ENCODE measurements around the gene MADCAM1.

MADCAM1 gene

DNA sequence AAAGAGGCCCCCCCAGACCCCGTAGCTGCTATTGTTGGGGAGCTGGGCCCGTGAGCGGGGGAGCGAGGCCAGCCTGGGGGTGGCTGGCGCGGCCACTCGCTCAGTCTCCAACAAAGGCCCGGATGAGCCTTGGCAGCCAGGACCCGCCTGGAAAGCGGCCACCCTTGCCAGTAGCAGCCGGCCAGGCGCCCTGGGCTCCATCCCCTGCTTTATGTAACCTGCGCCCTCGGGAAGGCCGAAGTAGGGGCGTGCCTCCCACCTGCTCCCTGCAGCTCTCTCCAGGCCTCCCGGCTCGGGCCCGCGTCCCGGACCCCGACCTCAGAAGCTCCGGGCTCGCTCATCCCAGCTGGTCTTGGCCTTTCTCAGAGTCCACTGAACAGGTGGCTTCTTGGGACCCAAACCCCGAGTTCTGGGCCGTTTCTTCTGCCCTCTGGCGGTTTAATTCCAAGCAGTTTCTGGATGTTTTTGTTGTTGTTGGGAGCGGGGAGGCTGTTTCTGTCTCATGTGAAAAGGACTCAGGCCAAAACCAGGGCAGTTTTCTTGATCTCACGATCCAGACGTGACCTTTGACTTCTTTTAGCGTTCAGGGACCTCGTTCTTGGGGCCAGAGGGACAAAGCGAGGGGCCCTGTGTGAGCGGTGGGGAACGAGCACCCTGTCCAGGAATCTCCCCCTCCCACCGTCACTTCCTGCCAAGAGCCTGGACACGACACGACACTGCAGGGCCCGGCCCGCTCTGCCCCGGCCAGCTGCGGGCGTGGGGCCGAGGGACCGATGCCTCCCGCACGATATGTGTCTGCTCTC lies 36.5 kb downstream of the MADCAM1 start:
- DNase-seq = peak; percentile 51

- DNase-seq = no peak
These were observed 37.2 kb downstream of the MADCAM1 start for GRCh38 chr19:533364-534058.

GRCh38 chr19:534088-534487 lies 37.8 kb downstream of the MADCAM1 start:
- no peak for DNase-seq

DNA sequence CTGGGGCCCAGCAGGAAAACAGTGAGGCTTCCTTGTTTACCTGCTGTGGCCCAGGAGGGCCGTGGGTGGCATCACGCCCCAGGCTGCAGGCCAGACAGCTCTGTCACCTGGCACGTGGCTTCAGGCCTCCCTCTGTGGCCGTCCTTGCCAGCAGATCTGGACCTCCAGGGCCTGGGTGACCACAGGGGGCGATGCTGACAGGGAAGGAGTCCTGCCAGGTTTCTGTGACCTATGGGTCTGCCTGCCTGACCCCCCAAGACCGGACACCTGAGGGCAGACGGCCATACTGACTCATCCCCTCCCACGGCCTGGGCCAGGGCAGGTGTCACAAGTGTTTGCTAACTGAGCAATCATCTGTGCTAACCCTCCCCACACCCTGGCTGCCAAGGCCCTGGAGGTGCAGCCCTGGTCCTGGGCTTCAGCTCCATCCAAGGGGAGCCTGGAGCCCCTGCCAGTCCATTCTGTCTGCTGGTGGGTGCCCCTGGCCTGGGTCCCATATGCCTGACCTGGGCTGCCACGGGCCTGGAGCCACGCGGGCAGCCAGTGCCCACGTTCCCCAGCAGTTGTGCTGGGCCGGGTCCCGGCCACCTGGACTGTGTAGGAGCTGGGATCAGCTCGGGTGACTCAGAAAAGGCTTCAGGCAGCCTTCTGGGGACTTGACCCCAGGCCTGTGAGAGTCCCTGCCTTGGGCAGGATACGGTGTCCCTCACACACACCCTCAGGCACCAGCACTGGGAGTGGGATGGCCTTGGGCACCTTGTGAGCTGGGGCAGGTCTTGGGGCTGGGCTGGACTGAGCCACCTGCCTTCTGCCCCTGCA lies 38.9 kb downstream of the MADCAM1 start:
- DNase-seq = no peak

DNA sequence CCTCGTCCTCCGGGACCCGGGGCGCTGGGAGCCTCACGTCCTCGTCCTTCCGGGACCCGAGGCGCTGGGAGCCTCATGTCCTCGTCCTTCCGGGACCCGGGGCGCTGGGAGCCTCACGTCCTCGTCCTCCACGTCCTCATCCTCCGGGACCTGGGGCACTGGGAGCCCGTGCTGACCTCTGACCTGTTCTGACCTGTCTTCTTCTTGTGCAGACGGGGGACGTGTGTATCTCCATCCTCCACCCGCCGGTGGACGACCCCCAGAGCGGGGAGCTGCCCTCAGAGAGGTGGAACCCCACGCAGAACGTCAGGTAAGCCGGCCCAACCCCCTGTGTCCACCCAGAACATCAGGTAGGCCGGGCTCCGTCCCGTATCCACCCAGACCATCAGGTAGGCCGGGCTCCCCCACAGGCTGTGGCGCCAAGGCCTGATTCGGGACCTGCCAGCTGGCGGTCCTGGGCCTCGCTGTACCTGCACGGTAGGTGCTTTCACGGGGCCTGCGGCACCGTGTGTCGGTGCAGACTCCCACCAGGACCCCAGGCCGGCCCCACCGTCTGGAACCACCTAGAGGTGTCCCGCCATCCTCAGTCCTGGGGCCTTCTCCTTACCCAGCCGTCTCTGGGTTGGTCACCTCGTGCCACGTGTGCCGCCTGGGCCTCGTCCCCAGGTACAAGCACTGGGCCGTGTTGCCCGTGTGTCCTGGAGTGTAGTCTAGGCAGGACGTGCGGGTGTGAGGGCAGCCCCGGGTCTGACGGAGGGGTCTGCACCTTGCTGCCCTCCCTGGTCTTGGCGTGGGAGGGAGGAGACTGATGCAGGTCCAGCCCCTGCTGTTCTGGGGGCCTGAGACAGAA lies 40.0 kb downstream of the MADCAM1 start:
- no peak for DNase-seq

DNA sequence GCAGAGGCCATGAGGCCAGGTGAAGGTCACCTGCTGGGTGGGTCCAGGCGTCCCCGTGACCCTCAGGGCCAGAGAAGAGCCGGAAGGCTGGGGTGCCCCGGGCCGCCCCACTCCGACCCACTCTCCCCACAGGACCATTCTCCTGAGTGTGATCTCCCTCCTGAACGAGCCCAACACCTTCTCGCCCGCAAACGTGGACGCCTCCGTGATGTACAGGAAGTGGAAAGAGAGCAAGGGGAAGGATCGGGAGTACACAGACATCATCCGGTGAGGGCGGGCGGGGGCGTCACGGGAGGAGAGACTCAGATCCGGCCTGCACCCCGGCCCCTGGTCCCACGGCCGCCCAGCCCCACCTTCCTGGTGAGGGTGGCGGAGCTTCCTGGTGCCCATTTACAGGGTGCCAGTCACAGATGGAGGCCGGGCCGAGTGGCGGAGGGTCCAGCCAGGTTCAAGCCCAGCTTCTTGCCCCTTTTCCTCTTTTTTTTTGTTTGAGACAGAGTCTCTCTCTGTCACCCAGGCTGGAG lies 40.7 kb downstream of the MADCAM1 start:
- DNase-seq = no peak

- no peak for DNase-seq
These were observed 42.5 kb downstream of the MADCAM1 start for GRCh38 chr19:538641-539428.

GRCh38 chr19:539429-540030 lies 43.2 kb downstream of the MADCAM1 start:
- DNase-seq = no peak

DNA sequence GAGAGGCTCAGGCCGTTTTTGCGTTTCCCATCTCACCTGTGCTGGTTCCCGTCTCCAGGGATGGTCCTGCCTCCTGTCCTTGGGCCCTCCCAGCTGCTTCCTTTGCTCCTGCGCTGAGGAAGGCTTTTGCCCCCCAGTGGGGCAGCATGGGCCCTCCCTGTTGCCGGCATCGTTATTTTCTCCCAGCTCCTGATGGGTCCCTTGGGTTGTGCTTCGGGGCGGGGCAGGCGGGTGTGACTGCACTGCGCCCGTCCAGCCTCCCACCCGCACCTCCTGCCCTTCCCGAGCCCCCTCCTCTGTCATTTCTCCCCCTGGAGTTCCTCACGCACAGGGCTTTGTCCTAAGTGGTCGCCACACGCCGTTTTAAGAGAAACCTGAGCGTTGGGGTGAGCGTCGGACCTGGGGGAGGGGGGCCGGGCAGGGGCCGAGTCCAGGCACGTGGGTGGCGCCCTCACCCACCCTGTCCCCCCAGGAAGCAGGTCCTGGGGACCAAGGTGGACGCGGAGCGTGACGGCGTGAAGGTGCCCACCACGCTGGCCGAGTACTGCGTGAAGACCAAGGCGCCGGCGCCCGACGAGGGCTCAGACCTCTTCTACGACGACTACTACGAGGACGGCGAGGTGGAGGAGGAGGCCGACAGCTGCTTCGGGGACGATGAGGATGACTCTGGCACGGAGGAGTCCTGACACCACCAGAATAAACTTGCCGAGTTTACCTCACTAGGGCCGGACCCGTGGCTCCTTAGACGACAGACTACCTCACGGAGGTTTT lies 44.8 kb downstream of the MADCAM1 start:
- no peak for DNase-seq

DNA sequence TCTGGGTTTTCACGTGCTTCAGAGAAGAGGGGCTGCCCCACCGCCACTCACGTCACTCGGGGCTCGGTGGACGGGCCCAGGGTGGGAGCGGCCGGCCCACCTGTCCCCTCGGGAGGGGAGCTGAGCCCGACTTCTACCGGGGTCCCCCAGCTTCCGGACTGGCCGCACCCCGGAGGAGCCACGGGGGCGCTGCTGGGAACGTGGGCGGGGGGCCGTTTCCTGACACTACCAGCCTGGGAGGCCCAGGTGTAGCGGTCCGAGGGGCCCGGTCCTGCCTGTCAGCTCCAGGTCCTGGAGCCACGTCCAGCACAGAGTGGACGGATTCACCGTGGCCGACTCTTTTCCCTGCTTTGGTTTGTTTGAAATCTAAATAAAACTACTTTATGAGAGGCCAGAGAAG lies 45.4 kb downstream of the MADCAM1 start:
- no peak for DNase-seq

DNA sequence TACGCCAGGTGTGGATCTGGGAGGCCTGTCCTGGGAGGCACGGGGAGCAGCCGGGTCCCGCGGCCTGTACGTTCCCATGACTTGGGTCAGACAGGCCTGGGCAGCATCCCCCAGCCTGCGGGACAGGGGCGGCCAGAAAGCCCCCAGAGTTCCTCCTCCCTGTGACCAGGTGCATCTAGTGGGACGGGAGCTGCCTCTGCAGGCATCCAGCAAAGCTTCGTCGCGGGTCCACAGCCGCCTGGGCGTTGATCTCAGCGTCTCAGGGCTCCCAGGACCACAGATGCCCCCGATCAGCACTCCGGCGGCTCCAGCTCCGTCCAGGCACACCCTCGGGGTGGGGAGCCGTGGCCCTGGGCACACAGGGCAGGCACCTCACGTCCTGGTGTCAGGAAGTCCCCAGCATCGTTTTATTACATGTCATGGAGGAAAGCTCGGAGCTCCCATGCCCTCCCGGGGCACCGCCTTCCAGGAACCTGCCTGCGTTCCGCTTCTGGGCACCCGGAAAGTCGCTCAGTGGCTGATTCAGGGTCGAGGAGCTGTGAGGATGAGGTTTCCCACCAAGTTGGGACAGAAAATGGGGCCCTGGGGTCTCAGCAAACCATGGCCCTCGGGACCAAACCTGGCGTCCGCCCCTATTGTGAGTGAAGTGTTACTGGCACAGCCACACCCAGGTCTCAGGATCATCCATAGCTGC lies 46.0 kb downstream of the MADCAM1 start:
- DNase-seq = no peak

DNA sequence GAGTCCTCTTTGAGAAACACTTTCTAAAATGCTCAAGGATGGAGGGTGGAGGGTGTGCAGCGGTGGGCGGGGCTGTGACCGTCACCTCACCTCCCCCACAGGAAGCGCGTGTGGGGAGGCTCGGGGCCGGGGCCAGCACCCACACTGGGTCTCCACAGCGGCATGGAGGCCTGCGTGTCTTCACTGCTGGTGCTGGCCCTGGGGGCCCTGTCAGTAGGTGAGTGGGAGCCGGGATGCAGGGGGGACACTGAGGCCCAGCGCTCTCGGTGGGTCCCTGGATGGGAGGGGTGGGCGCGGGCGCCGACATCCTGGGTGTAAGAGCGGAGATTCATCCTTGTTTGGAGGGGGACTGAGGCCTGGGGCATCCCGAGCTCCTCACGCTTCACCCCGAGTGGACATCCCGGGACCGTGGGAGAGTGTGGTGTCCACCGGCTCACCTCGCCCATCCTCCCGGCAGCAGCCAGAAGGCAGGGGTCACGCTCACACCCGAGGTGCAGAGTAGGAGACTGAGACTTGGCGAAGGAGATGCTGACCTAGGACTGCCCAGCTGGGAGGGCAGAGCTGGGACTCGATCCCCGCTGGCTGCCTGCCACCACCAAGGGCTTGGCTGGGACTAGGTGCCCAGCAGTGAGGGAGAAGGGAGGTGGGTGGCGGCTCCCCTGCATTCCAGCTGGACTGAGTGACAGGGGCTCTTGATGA lies 47.8 kb downstream of the MADCAM1 start, which contains the start of gene GZMM:
TSS of gene GZMM (plus strand) at position 144 of the 699 bp plus-strand sequence. CDS start at position 163, 19 bp downstream.
- peak; percentile 80 for DNase-seq

DNA sequence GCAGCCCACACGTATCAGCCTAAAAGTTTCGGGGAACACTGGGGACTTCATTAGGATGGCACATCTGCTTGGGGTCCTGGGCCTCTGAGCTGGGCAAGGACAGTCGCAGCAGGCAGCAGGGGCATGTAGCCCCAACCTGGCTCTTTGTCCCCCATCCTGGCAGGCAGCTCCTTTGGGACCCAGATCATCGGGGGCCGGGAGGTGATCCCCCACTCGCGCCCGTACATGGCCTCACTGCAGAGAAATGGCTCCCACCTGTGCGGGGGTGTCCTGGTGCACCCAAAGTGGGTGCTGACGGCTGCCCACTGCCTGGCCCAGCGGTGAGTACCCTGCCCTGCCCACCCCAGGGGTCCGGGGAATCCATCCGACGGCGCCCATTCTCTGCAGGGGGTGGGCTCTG lies 50.8 kb downstream of the MADCAM1 start:
- no peak for DNase-seq

DNA sequence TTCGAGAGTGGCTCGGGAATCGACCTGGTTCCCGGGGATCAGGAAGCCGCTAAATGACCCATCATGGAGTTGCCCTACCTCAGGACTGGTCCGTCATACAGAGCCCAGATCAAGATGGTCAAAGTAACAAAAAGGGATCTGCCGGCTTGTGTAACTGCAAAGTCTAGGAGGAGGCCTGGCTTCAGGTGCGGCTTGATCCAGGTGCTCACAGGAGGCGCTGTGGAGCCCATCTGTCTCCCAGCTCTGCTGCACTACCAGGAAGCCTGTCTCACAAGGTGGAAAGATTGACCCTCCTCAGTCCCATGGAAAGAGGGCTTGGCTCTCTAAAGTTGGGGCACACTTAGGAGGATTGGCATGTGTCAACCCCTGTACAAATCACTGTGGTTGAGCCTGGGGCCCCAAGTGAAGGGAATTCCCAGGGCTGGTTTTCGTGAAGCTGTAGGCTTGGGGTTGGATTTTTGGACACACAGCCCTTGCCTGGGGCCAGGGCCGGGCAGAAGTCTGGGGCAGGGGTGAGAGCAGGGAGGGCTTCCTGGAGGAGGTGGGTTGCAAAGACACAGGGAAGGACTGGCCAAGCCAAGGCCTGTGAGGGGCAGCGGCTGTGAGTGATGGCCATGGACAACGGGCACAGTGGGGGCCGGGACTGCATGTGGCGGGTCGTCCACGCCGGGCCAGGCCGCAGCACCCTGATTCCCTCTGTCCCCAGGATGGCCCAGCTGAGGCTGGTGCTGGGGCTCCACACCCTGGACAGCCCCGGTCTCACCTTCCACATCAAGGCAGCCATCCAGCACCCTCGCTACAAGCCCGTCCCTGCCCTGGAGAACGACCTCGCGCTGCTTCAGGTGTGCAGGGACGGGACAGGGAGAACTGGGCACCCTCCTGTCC lies 51.8 kb downstream of the MADCAM1 start:
- no peak for DNase-seq

DNA sequence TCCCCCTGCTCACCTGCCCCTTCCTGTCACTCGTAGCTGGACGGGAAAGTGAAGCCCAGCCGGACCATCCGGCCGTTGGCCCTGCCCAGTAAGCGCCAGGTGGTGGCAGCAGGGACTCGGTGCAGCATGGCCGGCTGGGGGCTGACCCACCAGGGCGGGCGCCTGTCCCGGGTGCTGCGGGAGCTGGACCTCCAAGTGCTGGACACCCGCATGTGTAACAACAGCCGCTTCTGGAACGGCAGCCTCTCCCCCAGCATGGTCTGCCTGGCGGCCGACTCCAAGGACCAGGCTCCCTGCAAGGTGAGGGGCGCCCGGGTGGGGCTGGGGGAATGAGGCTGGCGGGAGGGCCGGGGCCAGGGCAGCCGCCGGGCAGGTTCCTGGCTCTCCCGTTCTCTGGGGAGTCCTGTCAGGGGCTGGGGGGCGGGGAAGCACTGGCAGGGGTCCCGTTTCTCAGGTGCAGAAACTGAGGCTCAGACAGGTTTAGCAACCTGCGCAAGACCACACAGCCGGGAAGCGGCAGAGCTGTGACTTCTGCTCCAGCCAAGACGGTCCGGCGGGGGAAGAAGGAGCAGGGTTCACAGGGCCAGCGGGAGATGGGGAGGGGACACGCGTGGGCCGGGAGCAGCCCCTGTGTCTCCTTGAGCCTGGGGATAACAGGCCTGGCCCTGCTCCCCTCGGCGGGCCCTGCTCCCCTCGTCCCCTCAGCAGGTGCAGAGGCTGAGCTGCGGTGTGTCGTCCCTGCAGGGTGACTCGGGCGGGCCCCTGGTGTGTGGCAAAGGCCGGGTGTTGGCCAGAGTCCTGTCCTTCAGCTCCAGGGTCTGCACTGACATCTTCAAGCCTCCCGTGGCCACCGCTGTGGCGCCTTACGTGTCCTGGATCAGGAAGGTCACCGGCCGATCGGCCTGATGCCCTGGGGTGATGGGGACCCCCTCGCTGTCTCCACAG lies 52.9 kb downstream of the MADCAM1 start:
- DNase-seq = no peak

DNA sequence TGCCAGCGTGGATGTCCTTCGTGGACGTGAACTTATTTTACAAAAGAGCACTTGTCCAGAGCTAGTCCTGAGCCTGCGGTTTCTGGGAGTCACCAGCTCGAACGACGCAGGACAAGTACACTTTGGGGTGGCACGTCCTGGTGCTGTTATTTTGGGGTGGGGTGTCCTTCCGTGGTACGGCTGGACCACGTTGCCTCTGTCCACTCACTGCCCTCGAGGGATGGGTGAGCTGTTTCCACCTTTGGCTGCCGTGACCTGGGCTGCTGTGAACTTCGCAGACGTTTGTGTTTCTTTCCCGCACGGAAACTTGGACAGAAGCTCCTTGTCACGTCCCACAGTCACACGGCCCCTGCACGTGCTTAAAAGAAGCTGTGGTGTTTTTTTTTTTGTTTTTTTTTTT lies 58.5 kb downstream of the MADCAM1 start:
- DNase-seq = no peak

Measured in activated CD4-positive, alpha-beta T cell treated with anti-CD3 and anti-CD28 coated beads for 48 hours (primary cell).